HFFc6 (cell line): ENCODE results near the gene PRLR. TPM values are rescaled to one million over a fixed set of nuclear protein-coding genes. Genes with fewer than 3 reads are reported as not detected.
"Not testable (repeated sequence)": the region's sequence is repeated elsewhere in the genome, so short reads cannot be mapped to it uniquely, and the experiment has no call there.

ENCODE experiments used
- DNase-seq: peaks from one replicate; pipeline ENCODE4 v3.0.0-alpha.2; 2018
- H3K27ac Mint-ChIP-seq: 2 replicates; pipeline ENCODE4 v1.8.0; 2020; ENCODE audit warnings: mild to moderate bottlenecking, mixed read lengths
- H3K27me3 Mint-ChIP-seq: 2 replicates; pipeline ENCODE4 v1.8.0; 2021; ENCODE audit warnings: mild to moderate bottlenecking, moderate library complexity, mixed read lengths; ENCODE audit not compliant: insufficient read depth
- H3K36me3 Mint-ChIP-seq: 2 replicates; pipeline ENCODE4 v1.8.0; 2021; ENCODE audit warnings: low read depth, mixed read lengths
- H3K4me1 Mint-ChIP-seq: 2 replicates; pipeline ENCODE4 v1.8.0; 2020; ENCODE audit warnings: low read depth, mixed read lengths
- H3K4me3 Mint-ChIP-seq: 2 replicates; pipeline ENCODE4 v1.8.0; 2020; ENCODE audit warnings: mild to moderate bottlenecking, moderate library complexity, mixed read lengths
- H3K9me3 Mint-ChIP-seq: 2 replicates; pipeline ENCODE4 v1.8.0; 2020; ENCODE audit warnings: mild to moderate bottlenecking, mixed read lengths
- CTCF ChIP-seq: fragments of 200-600 bp; sonication (generic); IDR thresholded peaks from 2 replicates; pipeline ENCODE4 v1.5.0; 2021; ENCODE audit warnings: antibody characterized with exemption, mild to moderate bottlenecking
- total RNA-seq, 6 experiments: library from RNA; stranded (reverse); fragmentation: NEBNext Ultra II Directional; extraction: Animal tissue kit (Norgen Biotek cat#: 25700); gene quantifications; 2 replicates in 1 of 6; 3 replicates in 5 of 6; pipeline ENCODE4 v1.2.3, GENCODE V29; 2021

The PRLR gene
- total RNA-seq, 6 experiments from 2014 or later, result 0.91 to 1.5 (median 1.3) TPM

GRCh38 chr5:35197351-35197750 is 32.9 kb downstream of the PRLR start:
- DNase-seq, result no peak
- H3K27me3 Mint-ChIP-seq, result peaks cover 23% of the 10 kb centered on the region

GRCh38 chr5:35195472-35195852 is 34.8 kb downstream of the PRLR start:
- no peaks in the 10 kb centered on the region for H3K9me3 Mint-ChIP-seq
- DNase-seq, result no peak
- no peak overlapping the region for H3K4me3 Mint-ChIP-seq
- no peaks in the 10 kb centered on the region for H3K36me3 Mint-ChIP-seq
- TF ChIP-seq CTCF, result no peak
- H3K27ac Mint-ChIP-seq, result no peak overlapping the region
- peaks cover 22% of the 10 kb centered on the region for H3K4me1 Mint-ChIP-seq
- H3K27me3 Mint-ChIP-seq, result peaks cover 31% of the 10 kb centered on the region

More at GRCh38 chr5:35197351-35197750, 32.9 kb downstream of the PRLR start:
- Mint-ChIP-seq H3K9me3 (no peaks in the 10 kb centered on the region), H3K36me3 (no peaks in the 10 kb centered on the region), H3K4me3 (no peak overlapping the region), H3K27ac (no peak overlapping the region), H3K4me1 (peaks cover 25% of the 10 kb centered on the region)
- no peak for TF ChIP-seq CTCF

DNA sequence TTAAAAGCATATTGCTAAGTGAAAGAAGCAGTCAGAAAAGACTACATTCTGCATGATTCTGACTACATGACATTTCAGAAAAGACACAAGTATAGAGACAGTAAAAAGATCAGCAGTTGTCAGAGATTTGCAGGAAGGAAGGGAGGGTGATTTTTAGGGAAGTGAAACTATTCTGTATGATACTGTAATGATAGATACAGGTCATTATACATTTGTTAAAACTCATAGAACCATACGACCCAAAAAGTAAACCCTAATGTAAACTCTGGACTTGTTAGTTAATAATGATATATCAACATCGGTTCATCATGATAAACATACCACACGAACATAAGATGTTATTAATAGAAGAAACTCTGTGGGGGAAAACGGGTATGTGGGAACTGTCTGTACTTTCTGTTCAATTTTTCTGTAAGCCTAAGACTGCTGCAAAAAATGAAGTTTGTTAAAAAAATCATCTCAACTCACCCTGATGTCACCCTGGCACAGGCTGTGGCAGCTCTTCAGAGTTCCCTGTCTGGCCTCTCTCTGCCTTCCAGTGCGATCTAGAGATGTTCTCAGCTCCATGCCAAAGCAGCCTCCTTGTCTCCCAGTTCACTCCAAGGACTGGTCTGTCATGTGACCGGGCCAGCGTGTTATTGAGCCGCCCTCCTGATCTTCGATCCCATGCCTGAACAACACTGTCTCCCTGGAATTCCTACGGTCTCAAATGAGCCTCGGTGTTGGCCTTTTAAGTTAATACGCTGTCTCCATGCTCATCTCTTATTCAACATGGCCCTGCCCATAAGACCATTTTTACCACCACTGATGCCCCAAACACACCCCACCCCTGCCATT is 35.4 kb downstream of the PRLR start:
- no peak overlapping the region for H3K4me3 Mint-ChIP-seq
- H3K27me3 Mint-ChIP-seq, result peaks cover 31% of the 10 kb centered on the region
- no peak for DNase-seq
- peaks cover 22% of the 10 kb centered on the region for H3K4me1 Mint-ChIP-seq
- H3K36me3 Mint-ChIP-seq, result no peaks in the 10 kb centered on the region
- TF ChIP-seq CTCF, result no peak
- no peak overlapping the region for H3K27ac Mint-ChIP-seq
- no peaks in the 10 kb centered on the region for H3K9me3 Mint-ChIP-seq

DNA sequence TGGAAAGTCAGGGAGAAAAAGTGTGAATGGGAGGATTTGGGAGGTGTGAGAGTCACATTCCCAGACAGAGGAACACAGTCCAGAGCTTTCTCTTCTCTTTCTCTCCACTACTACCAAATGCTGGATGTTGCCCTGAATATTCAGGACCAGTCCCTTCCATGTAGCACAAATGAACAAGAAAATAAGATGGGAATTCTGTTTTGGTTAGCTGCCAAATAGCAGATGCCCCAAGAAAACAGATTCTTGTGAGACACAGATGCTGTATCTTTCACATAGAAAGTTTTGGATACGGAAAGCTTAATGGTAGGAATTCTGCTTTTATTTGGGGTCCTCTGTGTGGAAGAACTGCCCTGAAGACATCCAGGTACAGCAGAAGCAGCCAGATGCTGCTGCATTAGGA is 37.8 kb downstream of the PRLR start:
- Mint-ChIP-seq H3K4me3 (no peak overlapping the region), H3K27me3 (peaks cover 38% of the 10 kb centered on the region), H3K27ac (no peak overlapping the region)

GRCh38 chr5:35189801-35190200 is 40.5 kb downstream of the PRLR start:
- not testable (repeated sequence) for H3K4me1 Mint-ChIP-seq, H3K4me3 Mint-ChIP-seq, DNase-seq, H3K27ac Mint-ChIP-seq, H3K9me3 Mint-ChIP-seq, H3K36me3 Mint-ChIP-seq
- H3K27me3 Mint-ChIP-seq, result peaks cover 31% of the 10 kb centered on the region

More for the DNA sequence above, 37.8 kb downstream of the PRLR start:
- Mint-ChIP-seq H3K4me1 (peaks cover 2% of the 10 kb centered on the region; the same call in 1 of the 2 replicates), H3K36me3 (no peaks in the 10 kb centered on the region), H3K9me3 (no peaks in the 10 kb centered on the region)
- no peak for DNase-seq
- TF ChIP-seq CTCF, result no peak

DNA sequence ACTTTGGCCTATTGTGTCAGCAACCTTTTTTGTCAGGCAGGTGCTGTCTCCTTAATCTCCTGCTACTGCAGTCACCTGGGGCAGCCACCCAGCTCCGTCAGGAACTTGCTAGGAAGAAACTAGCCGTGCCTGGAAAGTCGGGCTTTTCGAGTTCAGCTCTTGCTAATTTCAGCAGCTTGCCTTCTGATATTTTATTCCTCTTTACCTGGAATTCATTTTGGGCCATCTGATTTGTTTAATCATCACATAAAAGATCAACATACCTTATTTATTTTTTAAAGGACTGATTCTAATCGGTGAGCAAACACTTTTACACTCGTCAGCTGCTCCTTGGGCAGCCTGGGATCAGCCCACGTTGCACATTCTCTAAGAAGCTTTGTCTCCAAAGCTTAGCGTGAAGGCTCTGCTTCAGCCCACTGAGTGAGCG is 42.2 kb downstream of the PRLR start:
- DNase-seq, result no peak

DNA sequence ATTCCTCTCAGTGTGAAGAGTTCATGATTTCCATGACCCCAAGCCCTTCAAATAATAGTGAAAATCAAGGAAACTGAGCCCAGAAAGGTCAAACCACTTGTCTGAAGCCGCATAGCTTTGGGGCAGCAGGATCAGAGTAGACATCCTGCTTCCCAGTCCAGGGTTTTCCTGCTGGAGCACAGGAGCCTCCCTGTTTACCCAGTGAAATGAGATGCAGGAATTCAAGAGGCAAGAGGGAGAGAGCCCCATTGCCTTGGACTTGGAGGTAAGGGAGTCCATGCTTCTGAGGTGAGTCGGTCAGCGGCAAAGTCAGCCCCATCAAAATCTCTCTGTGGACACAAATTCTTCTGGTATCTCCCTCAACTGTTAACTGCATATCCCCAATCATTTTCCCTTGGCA is 42.7 kb downstream of the PRLR start:
- H3K27ac Mint-ChIP-seq, DNase-seq, H3K36me3 Mint-ChIP-seq, H3K9me3 Mint-ChIP-seq, H3K4me3 Mint-ChIP-seq, H3K4me1 Mint-ChIP-seq: not testable (repeated sequence)
- H3K27me3 Mint-ChIP-seq, result peaks cover 19% of the 10 kb centered on the region

More for the DNA sequence above, 42.2 kb downstream of the PRLR start:
- no peak overlapping the region for H3K27ac Mint-ChIP-seq
- peaks cover 24% of the 10 kb centered on the region for H3K27me3 Mint-ChIP-seq
- no peaks in the 10 kb centered on the region for H3K9me3 Mint-ChIP-seq
- H3K4me3 Mint-ChIP-seq, result no peak overlapping the region
- H3K4me1 Mint-ChIP-seq, result peaks cover 3% of the 10 kb centered on the region
- no peak for TF ChIP-seq CTCF
- H3K36me3 Mint-ChIP-seq, result no peaks in the 10 kb centered on the region
